Upper lobe of left lung (tissue), 6 donors: ENCODE measurements around the gene COL28A1. TPM values are rescaled to one million over a fixed set of nuclear protein-coding genes. Genes with fewer than 3 reads are reported as not detected.
"Not testable (repeated sequence)": the region's sequence is repeated elsewhere in the genome, so short reads cannot be mapped to it uniquely, and the experiment has no call there.

Experiments
- ATAC-seq, 2 donors: fragments of 200-7000 bp; cut with Tn5 transposase; one replicate each; pipeline ENCODE4 v1.9.1; 2022; ENCODE audit warnings: mild to moderate bottlenecking in 2 of 2, moderate library complexity in 2 of 2; ENCODE audit not compliant: low FRiP score in 2 of 2
- DNase-seq, 2 donors: peaks; one replicate each; pipeline ENCODE4 v3.0.0-alpha.2; 2019 to 2020
- H3K27ac ChIP-seq, 4 donors: fragments of 200-600 bp; sonication (generic); one replicate each; pipeline ENCODE4 v1.5.1; 2016 to 2019
- H3K27me3 ChIP-seq, 4 donors: fragments of 200-600 bp; sonication (generic); one replicate each; pipeline ENCODE4 v1.5.1; 2017 to 2019
- H3K36me3 ChIP-seq, 4 donors: fragments of 200-600 bp; sonication (generic); one replicate each; pipeline ENCODE4 v1.5.1; 2016 to 2019
- H3K4me1 ChIP-seq, 4 donors: fragments of 200-600 bp; sonication (generic); one replicate each; pipeline ENCODE4 v1.5.1; 2018 to 2019
- H3K4me3 ChIP-seq, 4 donors: fragments of 200-600 bp; sonication (generic); one replicate each; pipeline ENCODE4 v1.5.1; 2017 to 2019; ENCODE audit warnings: mild to moderate bottlenecking in 2 of 4, moderate library complexity in 1 of 4
- H3K9me3 ChIP-seq, 4 donors: fragments of 200-600 bp; sonication (generic); one replicate each; pipeline ENCODE4 v1.5.1; 2018 to 2019
- CTCF ChIP-seq, 6 experiments: fragments of 450-650 bp in 4 of 6; fragments of 200-600 bp in 2 of 6; sonication (generic) in 2 of 6; IDR thresholded peaks; one replicate each; pipeline ENCODE4 v1.5.1; 2016 to 2019; ENCODE audit warnings: antibody characterized with exemption in 6 of 6
- EP300 ChIP-seq, 4 donors: sonication (generic); formaldehyde crosslinking; IDR thresholded peaks; one replicate each; pipeline ENCODE4 v1.5.1; 2017; ENCODE audit warnings: antibody characterized with exemption in 4 of 4, control low read depth in 2 of 4
- POLR2A ChIP-seq, 4 donors: fragments of 450-650 bp; IDR thresholded peaks; one replicate each; pipeline ENCODE4 v1.5.1; 2016 to 2017; ENCODE audit warnings: antibody characterized with exemption in 4 of 4, mild to moderate bottlenecking in 2 of 4
- POLR2AphosphoS5 ChIP-seq, 2 donors: sonication (generic); formaldehyde crosslinking; IDR thresholded peaks; one replicate each; pipeline ENCODE4 v1.5.1; 2017; ENCODE audit warnings: antibody characterized with exemption in 2 of 2
- WGBS, 2 donors: methylation state at CpG; one replicate each; pipeline ENCODE4 v1.1.5; 2017 to 2018; 5-methylcytosine and 5-hydroxymethylcytosine counted together
- total RNA-seq, 6 donors: library from RNA; depleted of rRNA in 4 of 6; stranded (reverse); fragments of >200 nt in 4 of 6; gene quantifications; one replicate each; pipeline versions ENCODE4 v1.1.0 to v1.2.1, GENCODE V29; 2016 to 2021
- donor health status: DM: no; HTN: no; CAD: no; lungs with moderate emphysema.
- donor health status: DM: no; HTN: yes; CAD: no; lungs with severe emphysema.

COL28A1 gene
- total RNA-seq, 6 donors from 2014 or later: 1.5 to 14.7 (median 4.3) TPM

- H3K4me3 ChIP-seq: no peak overlapping the region
- peaks cover 0 to 3% (median 0%) of the 10 kb centered on the region in 4 donors for H3K9me3 ChIP-seq
- no peak overlapping the region for H3K27ac ChIP-seq
- H3K27me3 ChIP-seq: no peaks in the 10 kb centered on the region
- TF ChIP-seq POLR2AphosphoS5 (IDR thresholded peaks at IDR 0.05) (no peak), EP300 (IDR thresholded peaks at IDR 0.05) (no peak), POLR2A (IDR thresholded peaks at IDR 0.05) (no peak), CTCF (IDR thresholded peaks at IDR 0.05) (no peak)
- DNase-seq: no peak
- no peaks in the 10 kb centered on the region for H3K36me3 ChIP-seq
- H3K4me1 ChIP-seq: no peaks in the 10 kb centered on the region
- ATAC-seq: no peak
These were observed 61.2 kb downstream of the COL28A1 start for GRCh38 chr7:7474436-7474835.

DNA sequence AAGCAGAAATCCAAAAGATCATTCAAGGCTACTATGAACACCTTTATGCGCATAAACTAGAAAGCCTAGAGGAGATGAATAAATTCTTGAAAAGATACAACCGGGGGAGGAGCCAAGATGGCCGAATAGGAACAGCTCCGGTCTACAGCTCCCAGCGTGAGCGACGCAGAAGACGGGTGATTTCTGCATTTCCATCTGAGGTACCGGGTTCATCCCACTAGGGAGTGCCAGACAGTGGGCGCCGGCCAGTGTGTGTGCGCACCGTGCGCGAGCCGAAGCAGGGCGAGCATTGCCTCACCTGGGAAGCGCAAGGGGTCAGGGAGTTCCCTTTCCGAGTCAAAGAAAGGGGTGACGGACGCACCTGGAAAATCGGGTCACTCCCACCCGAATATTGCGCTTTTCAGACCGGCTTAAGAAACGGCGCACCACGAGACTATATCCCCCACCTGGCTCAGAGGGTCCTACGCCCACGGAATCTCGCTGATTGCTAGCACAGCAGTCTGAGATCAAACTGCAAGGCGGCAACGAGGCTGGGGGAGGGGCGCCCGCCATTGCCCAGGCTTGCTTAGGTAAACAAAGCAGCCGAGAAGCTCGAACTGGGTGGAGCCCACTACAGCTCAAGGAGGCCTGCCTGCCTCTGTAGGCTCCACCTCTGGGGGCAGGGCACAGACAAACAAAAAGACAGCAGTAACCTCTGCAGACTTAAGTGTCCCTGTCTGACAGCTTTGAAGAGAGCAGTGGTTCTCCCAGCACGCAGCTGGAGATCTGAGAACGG, 70.5 kb downstream of the COL28A1 start:
- WGBS, 2 donors: 92 to 94% methylated on average over 32 to 34 of the region's 39 CpGs
- ATAC-seq: not testable (repeated sequence)

DNA sequence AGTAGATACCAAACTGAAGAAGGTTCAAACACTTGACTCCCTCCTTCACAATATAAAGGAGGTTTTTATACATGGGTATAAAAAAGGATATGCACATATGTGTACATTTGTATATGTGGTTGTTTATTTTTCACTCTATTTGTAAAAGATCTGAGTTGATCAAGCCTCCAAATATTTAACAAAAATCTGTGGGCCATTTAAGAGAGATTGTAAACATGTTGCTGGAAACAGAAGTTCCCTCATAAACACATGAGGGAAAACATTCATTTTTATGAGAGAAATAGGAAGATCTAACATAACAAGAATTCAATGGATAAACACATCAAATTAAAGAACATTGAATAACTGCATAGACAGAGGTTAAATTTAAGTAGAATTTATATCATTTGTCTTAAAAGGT, 81.7 kb downstream of the COL28A1 start:
- Histone ChIP-seq H3K4me3 (no peak overlapping the region), H3K27ac (no peak overlapping the region), H3K27me3 (no peaks in the 10 kb centered on the region), H3K4me1 (no peaks in the 10 kb centered on the region), H3K36me3 (no peaks in the 10 kb centered on the region), H3K9me3 (peaks cover 3 to 10% (median 6%) of the 10 kb centered on the region in 4 donors)
- DNase-seq: no peak
- no peak for ATAC-seq
- no peak for TF ChIP-seq EP300 (IDR thresholded peaks at IDR 0.05)
- TF ChIP-seq POLR2AphosphoS5 (IDR thresholded peaks at IDR 0.05): no peak
- TF ChIP-seq CTCF (IDR thresholded peaks at IDR 0.05): no peak
- no peak for TF ChIP-seq POLR2A (IDR thresholded peaks at IDR 0.05)

More for the DNA sequence above, 70.5 kb downstream of the COL28A1 start:
- not testable (repeated sequence) for H3K27ac ChIP-seq, H3K36me3 ChIP-seq, DNase-seq, H3K4me3 ChIP-seq, H3K27me3 ChIP-seq, H3K4me1 ChIP-seq, H3K9me3 ChIP-seq

DNA sequence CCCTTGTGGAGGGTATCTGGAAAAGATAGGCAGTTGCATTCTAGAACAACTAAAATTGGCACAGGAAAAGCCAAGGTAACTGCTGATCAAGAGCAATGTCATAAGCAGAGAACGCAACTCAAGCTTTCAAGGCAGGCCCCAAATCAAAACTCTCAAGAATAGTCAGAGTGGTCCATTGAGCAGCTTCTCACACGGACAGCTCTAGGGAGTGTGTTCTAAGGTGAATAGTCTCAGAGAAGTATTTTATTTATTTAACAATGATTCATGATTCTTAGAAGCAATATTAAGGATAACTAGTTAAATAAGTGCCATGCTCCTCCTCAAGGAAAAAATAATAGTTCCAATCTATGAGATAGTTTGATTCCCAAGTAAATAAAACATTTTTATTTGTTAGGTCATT, 83.0 kb downstream of the COL28A1 start:
- Histone ChIP-seq H3K4me1 (no peaks in the 10 kb centered on the region), H3K27me3 (no peaks in the 10 kb centered on the region), H3K9me3 (peaks cover 8 to 15% (median 10%) of the 10 kb centered on the region in 4 donors), H3K4me3 (no peak overlapping the region), H3K36me3 (no peaks in the 10 kb centered on the region), H3K27ac (no peak overlapping the region)
- DNase-seq (no peak), ATAC-seq (no peak)
- WGBS, 2 donors: 66 to 81% methylated on average over 2 of the region's 2 CpGs
- TF ChIP-seq POLR2A (IDR thresholded peaks at IDR 0.05) (no peak), CTCF (IDR thresholded peaks at IDR 0.05) (no peak), POLR2AphosphoS5 (IDR thresholded peaks at IDR 0.05) (no peak), EP300 (IDR thresholded peaks at IDR 0.05) (no peak)

- TF ChIP-seq POLR2AphosphoS5 (IDR thresholded peaks at IDR 0.05) (no peak), EP300 (IDR thresholded peaks at IDR 0.05) (no peak), CTCF (IDR thresholded peaks at IDR 0.05) (no peak)
- no peak for ATAC-seq
- H3K4me3 ChIP-seq: no peak overlapping the region
- H3K9me3 ChIP-seq: peaks cover 8 to 15% (median 10%) of the 10 kb centered on the region in 4 donors
- no peak for DNase-seq
- H3K27me3 ChIP-seq: no peaks in the 10 kb centered on the region
- 93 to 100% methylated on average over 3 of the region's 3 CpGs for WGBS, 2 donors
- no peaks in the 10 kb centered on the region for H3K36me3 ChIP-seq
- H3K4me1 ChIP-seq: no peaks in the 10 kb centered on the region
- no peak overlapping the region for H3K27ac ChIP-seq
These were observed 83.6 kb downstream of the COL28A1 start for GRCh38 chr7:7452119-7452518.
